Measurements from ENCODE around the gene PRIMPOL. TPM values are rescaled to one million over a fixed set of nuclear protein-coding genes. Genes with fewer than 3 reads are reported as not detected.

PRIMPOL gene
- total RNA-seq, 1 donor from 2014 or later: 12.5 TPM

DNA sequence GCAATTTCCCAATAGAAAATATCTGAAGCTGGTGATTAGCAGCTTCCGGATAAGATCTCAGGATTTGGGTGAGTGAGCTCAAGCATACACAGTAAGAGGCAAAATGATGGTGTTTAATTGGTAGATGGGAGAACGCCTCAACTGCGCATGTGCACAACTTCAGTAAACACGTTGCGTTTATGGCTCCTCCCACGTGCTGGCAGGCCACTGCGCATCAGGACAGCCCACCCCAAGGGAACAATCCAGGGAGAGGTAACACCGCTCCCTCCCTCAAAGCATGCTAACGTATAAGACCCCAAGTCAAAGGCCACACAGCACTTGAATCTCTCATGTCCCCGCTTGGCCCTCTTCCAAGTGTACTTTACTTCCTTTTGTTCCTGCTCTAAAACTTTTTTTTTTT, 94.7 kb downstream of the PRIMPOL start:
- Histone ChIP-seq H3K9me3 (no peaks in the 10 kb centered on the region), H3K4me1 (peaks cover 6 to 26% of the 10 kb centered on the region in 2 donors), H3K27ac (no peak overlapping the region), H3K4me3 (no peak overlapping the region), H3K27me3 (no peaks in the 10 kb centered on the region), H3K36me3 (no peaks in the 10 kb centered on the region)
- DNase-seq (ENCODE audit: low spot score in 2 of 2): peak in 1 of 2 donors; percentile 55
- TF ChIP-seq, protein P1, sequence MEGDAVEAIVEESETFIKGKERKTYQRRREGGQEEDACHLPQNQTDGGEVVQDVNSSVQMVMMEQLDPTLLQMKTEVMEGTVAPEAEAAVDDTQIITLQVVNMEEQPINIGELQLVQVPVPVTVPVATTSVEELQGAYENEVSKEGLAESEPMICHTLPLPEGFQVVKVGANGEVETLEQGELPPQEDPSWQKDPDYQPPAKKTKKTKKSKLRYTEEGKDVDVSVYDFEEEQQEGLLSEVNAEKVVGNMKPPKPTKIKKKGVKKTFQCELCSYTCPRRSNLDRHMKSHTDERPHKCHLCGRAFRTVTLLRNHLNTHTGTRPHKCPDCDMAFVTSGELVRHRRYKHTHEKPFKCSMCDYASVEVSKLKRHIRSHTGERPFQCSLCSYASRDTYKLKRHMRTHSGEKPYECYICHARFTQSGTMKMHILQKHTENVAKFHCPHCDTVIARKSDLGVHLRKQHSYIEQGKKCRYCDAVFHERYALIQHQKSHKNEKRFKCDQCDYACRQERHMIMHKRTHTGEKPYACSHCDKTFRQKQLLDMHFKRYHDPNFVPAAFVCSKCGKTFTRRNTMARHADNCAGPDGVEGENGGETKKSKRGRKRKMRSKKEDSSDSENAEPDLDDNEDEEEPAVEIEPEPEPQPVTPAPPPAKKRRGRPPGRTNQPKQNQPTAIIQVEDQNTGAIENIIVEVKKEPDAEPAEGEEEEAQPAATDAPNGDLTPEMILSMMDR (IDR thresholded peaks at IDR 0.05): no peak
- intact Hi-C loops (cut with DNase I): loop anchor here (10.0 kb wide), 1 partner anchor 479 kb away; no protein-coding TSS in a partner anchor

Other genes with a start within 250 kb of the PRIMPOL start
- gene IRF2, start 175.2 kb upstream of the PRIMPOL start, total RNA-seq: 39.6 TPM
- gene CASP3, start 291 bp upstream of the PRIMPOL start, total RNA-seq: 1.5 TPM
- not detected for gene CENPU, start 84.4 kb downstream of the PRIMPOL start, total RNA-seq
- gene ACSL1, start 176.2 kb downstream of the PRIMPOL start, total RNA-seq: 31.8 TPM

Measured in ascending aorta (tissue), 2 donors.